K562 (cell line): Measurements from ENCODE around the gene FLCN. TPM values are rescaled to one million over a fixed set of nuclear protein-coding genes. Genes with fewer than 3 reads are reported as not detected.

Experiments
- JUN ChIP-seq, 2 experiments: sonication (generic) in 1 of 2; formaldehyde crosslinking in 1 of 2; IDR thresholded peaks; 2 replicates each; pipeline versions ENCODE4 v1.6.1 to v1.8.0; 2012 to 2022; ENCODE audit warnings: borderline replicate concordance in 2 of 2, mild to moderate bottlenecking in 2 of 2, improper control_type of control experiment in 1 of 2, low read depth in 1 of 2, low read length in 1 of 2, missing genetic modification reagents in 1 of 2
- NFRKB ChIP-seq: fragments of 450-650 bp; IDR thresholded peaks from 2 replicates; pipeline ENCODE4 v1.6.1; 2016; ENCODE audit warnings: low read depth
- NR3C1 ChIP-seq: sonication (generic); formaldehyde crosslinking; IDR thresholded peaks from 2 replicates; pipeline ENCODE4 v1.8.1; 2022; ENCODE audit warnings: missing genetic modification reagents
- RBBP5 ChIP-seq: fragments of 200-600 bp; sonication (generic); IDR thresholded peaks from 2 replicates; pipeline ENCODE4 v1.6.1; 2012; ENCODE audit warnings: borderline replicate concordance, mild to moderate bottlenecking, low read length, control low read depth, inconsistent platforms; ENCODE audit not compliant: insufficient read depth, poor library complexity, severe bottlenecking
- TAF7 ChIP-seq: fragments of 450-650 bp; IDR thresholded peaks from 2 replicates; pipeline ENCODE4 v1.6.1; 2016; ENCODE audit warnings: missing genetic modification characterization, missing compliant biosample characterization
- ZNF12 ChIP-seq: sonication (generic); formaldehyde crosslinking; IDR thresholded peaks from 2 replicates; pipeline ENCODE4 v1.4.0; 2020; ENCODE audit warnings: mild to moderate bottlenecking, missing genetic modification reagents
- ZNF143 ChIP-seq: sonication (generic); formaldehyde crosslinking; IDR thresholded peaks from 2 replicates; pipeline ENCODE4 v1.9.0; 2022; ENCODE audit warnings: mild to moderate bottlenecking, missing genetic modification reagents
- polyA plus RNA-seq, 8 experiments: library from polyadenylated mRNA; depleted of rRNA in 4 of 8; stranded (reverse) in 5 of 8; unstranded in 3 of 8; fragments of >200 nt; fragmentation: Nextera tagmentation in 2 of 8; fragmentation: Illumina TruSeq in 1 of 8; extraction: Ambion mirVana in 2 of 8; extraction: Trizol in 1 of 8; gene quantifications; 2 replicates each; pipeline versions ENCODE4 v1.2.1 to v1.2.3, GENCODE V29; 2011 to 2014; ENCODE audit warnings: inconsistent platforms in 1 of 8, missing spikeins in 1 of 8
- total RNA-seq, 7 experiments: library from RNA; depleted of rRNA in 6 of 7; stranded (reverse); fragments of >200 nt in 6 of 7; fragmentation: Illumina TruSeq in 2 of 7; extraction: Trizol in 2 of 7; gene quantifications; 2 replicates each; pipeline versions ENCODE4 v1.2.1 to v1.2.3, GENCODE V29; 2011 to 2021; ENCODE audit warnings: low replicate concordance in 1 of 7
- TF ChIP-seq, protein P1 (sequence below): sonication (generic); formaldehyde crosslinking; IDR thresholded peaks from 2 replicates; pipeline ENCODE4 v1.8.0; 2023; ENCODE audit warnings: missing genetic modification reagents, mild to moderate bottlenecking, borderline replicate concordance
- TF ChIP-seq, protein P2 (sequence below): sonication (generic); formaldehyde crosslinking; IDR thresholded peaks from 2 replicates; pipeline ENCODE4 v1.8.1; 2022; ENCODE audit warnings: missing genetic modification reagents
- TF ChIP-seq, protein P3 (sequence below): fragments of 200-800 bp; sonication (Bioruptor generic); IDR thresholded peaks from 2 replicates; pipeline ENCODE4 v1.6.1; 2017; ENCODE audit warnings: missing genetic modification characterization, missing compliant biosample characterization
- TF ChIP-seq, protein P4 (sequence below), 2 experiments: IDR thresholded peaks; 2 replicates each; pipeline ENCODE4 v1.6.1; 2012; ENCODE audit warnings: improper control_type of control experiment in 2 of 2, low read depth in 2 of 2, low read length in 2 of 2, borderline replicate concordance in 1 of 2

Gene FLCN
- total and polyA plus RNA-seq, 9 of the 15 experiments (the other 6 are each of a cell fraction or from before 2014, with no cell fraction given) = 1.6 to 33.5 (median 10.9) TPM

DNA sequence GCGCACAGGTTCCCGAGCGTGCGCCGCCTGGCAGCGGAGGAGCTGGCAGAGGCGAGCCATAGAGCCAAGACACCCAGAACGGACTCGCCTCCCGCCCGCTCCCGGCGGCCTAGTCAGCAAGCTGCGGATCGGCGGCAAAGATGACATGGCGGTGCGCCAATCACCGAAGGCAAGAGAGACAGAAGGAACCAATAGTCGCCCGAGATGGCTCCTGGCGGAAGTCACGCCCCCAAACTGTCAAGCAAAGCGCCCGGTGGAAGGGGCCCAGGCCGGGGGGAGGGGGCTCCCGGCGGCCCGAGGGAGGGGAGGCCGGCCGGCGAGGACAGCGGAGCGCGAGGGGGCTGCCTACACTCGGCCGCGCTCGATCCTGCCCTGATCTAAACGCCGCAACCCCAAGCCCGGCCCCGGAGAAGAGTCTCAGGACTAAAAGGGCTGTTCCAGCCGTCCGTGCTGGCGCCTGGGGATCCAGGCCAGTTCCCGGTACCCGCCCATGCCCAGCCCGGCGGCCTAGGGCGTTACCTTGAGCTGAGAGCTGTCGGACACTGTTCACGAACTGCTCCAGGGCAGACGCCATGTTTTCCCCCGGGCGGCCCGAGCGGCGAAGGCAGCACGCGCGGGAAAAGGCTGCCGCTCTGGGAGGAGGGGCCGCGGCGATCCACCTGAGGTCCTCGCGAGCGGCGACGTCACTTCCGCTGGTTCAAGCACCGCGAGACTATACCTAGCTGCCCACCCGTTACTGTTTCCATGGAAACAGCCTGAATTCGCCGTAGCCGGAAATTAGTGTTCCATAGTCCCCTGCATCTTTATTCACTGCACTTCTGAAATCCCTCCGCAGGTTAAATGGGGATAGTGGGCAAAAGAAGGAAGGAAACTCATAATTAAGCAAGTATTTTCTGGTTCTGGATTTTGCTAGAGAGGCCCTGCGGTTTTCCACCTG, 43.9 kb upstream of the FLCN start, which contains the start of gene COPS3 (continued):
- TF ChIP-seq, protein P1, sequence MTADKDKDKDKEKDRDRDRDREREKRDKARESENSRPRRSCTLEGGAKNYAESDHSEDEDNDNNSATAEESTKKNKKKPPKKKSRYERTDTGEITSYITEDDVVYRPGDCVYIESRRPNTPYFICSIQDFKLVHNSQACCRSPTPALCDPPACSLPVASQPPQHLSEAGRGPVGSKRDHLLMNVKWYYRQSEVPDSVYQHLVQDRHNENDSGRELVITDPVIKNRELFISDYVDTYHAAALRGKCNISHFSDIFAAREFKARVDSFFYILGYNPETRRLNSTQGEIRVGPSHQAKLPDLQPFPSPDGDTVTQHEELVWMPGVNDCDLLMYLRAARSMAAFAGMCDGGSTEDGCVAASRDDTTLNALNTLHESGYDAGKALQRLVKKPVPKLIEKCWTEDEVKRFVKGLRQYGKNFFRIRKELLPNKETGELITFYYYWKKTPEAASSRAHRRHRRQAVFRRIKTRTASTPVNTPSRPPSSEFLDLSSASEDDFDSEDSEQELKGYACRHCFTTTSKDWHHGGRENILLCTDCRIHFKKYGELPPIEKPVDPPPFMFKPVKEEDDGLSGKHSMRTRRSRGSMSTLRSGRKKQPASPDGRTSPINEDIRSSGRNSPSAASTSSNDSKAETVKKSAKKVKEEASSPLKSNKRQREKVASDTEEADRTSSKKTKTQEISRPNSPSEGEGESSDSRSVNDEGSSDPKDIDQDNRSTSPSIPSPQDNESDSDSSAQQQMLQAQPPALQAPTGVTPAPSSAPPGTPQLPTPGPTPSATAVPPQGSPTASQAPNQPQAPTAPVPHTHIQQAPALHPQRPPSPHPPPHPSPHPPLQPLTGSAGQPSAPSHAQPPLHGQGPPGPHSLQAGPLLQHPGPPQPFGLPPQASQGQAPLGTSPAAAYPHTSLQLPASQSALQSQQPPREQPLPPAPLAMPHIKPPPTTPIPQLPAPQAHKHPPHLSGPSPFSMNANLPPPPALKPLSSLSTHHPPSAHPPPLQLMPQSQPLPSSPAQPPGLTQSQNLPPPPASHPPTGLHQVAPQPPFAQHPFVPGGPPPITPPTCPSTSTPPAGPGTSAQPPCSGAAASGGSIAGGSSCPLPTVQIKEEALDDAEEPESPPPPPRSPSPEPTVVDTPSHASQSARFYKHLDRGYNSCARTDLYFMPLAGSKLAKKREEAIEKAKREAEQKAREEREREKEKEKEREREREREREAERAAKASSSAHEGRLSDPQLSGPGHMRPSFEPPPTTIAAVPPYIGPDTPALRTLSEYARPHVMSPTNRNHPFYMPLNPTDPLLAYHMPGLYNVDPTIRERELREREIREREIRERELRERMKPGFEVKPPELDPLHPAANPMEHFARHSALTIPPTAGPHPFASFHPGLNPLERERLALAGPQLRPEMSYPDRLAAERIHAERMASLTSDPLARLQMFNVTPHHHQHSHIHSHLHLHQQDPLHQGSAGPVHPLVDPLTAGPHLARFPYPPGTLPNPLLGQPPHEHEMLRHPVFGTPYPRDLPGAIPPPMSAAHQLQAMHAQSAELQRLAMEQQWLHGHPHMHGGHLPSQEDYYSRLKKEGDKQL (CRISPR knock-in tag) = no peak
- peak; percentile 45; the same call in 1 of the 2 replicates for TF ChIP-seq JUN (IDR thresholded peaks at IDR 0.05; ENCODE audit: borderline replicate concordance, low read depth, low read length)
- peak; percentile 64; the same call in 1 of the 2 replicates for TF ChIP-seq JUN (CRISPR knock-in tag; IDR thresholded peaks at IDR 0.05; ENCODE audit: borderline replicate concordance)
- TF ChIP-seq, protein P2, sequence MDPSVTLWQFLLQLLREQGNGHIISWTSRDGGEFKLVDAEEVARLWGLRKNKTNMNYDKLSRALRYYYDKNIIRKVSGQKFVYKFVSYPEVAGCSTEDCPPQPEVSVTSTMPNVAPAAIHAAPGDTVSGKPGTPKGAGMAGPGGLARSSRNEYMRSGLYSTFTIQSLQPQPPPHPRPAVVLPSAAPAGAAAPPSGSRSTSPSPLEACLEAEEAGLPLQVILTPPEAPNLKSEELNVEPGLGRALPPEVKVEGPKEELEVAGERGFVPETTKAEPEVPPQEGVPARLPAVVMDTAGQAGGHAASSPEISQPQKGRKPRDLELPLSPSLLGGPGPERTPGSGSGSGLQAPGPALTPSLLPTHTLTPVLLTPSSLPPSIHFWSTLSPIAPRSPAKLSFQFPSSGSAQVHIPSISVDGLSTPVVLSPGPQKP (CRISPR knock-in tag) = no peak
- no peak for TF ChIP-seq NR3C1 (CRISPR knock-in tag)
- TF ChIP-seq, protein P3, sequence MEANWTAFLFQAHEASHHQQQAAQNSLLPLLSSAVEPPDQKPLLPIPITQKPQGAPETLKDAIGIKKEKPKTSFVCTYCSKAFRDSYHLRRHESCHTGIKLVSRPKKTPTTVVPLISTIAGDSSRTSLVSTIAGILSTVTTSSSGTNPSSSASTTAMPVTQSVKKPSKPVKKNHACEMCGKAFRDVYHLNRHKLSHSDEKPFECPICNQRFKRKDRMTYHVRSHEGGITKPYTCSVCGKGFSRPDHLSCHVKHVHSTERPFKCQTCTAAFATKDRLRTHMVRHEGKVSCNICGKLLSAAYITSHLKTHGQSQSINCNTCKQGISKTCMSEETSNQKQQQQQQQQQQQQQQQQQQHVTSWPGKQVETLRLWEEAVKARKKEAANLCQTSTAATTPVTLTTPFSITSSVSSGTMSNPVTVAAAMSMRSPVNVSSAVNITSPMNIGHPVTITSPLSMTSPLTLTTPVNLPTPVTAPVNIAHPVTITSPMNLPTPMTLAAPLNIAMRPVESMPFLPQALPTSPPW = peak; percentile 75
- TF ChIP-seq RBBP5 = peak; percentile 83
- peak; percentile 83 for TF ChIP-seq NFRKB
- TF ChIP-seq, protein P4, sequence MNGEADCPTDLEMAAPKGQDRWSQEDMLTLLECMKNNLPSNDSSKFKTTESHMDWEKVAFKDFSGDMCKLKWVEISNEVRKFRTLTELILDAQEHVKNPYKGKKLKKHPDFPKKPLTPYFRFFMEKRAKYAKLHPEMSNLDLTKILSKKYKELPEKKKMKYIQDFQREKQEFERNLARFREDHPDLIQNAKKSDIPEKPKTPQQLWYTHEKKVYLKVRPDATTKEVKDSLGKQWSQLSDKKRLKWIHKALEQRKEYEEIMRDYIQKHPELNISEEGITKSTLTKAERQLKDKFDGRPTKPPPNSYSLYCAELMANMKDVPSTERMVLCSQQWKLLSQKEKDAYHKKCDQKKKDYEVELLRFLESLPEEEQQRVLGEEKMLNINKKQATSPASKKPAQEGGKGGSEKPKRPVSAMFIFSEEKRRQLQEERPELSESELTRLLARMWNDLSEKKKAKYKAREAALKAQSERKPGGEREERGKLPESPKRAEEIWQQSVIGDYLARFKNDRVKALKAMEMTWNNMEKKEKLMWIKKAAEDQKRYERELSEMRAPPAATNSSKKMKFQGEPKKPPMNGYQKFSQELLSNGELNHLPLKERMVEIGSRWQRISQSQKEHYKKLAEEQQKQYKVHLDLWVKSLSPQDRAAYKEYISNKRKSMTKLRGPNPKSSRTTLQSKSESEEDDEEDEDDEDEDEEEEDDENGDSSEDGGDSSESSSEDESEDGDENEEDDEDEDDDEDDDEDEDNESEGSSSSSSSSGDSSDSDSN (IDR thresholded peaks at IDR 0.05; ENCODE audit: borderline replicate concordance in 1 of 2, low read depth in 2 of 2, low read length in 2 of 2) = no peak
- TF ChIP-seq ZNF12 (CRISPR knock-in tag) = no peak
- TF ChIP-seq ZNF143 (CRISPR knock-in tag) = no peak
- TF ChIP-seq TAF7 = peak; percentile 48; the same call in 1 of the 2 replicates
